WERI-Rb-1 (cell line): ENCODE data around the gene ZNF43.
"Not testable (repeated sequence)": the region's sequence is repeated elsewhere in the genome, so short reads cannot be mapped to it uniquely, and the experiment has no call there.

Experiments
- DNase-seq: peaks from one replicate; pipeline ENCODE4 v3.0.0-alpha.2; 2020
- H3K27ac ChIP-seq: fragments of 250-450 bp; sonication (Bioruptor Pico); 2 replicates; pipeline ENCODE4 v1.5.1; 2020; ENCODE audit warnings: mild to moderate bottlenecking, moderate library complexity
- H3K27me3 ChIP-seq: fragments of 250-450 bp; sonication (Bioruptor Pico); 2 replicates; pipeline ENCODE4 v1.5.1; 2021; ENCODE audit warnings: mild to moderate bottlenecking, low read depth, moderate library complexity; ENCODE audit not compliant: insufficient read depth, severe bottlenecking
- H3K36me3 ChIP-seq: fragments of 250-450 bp; sonication (Bioruptor Pico); 2 replicates; pipeline ENCODE4 v1.5.1; 2020; ENCODE audit warnings: mild to moderate bottlenecking, moderate library complexity
- H3K4me3 ChIP-seq: 2 replicates; pipeline ENCODE4 v1.5.1; 2011; ENCODE audit warnings: low read depth, mild to moderate bottlenecking, control low read depth, low read length
- H3K9me3 ChIP-seq: fragments of 250-450 bp; sonication (Bioruptor Pico); 2 replicates; pipeline ENCODE4 v1.5.1; 2021; ENCODE audit warnings: mild to moderate bottlenecking, moderate library complexity; ENCODE audit not compliant: severe bottlenecking
- TF ChIP-seq, protein P1 (sequence below): IDR thresholded peaks from 2 replicates; pipeline ENCODE4 v1.5.1; 2011; ENCODE audit warnings: low read depth, mild to moderate bottlenecking, control low read depth, inconsistent platforms, low read length

ZNF43 gene

GRCh38 chr19:21824679-21825078 lies 11.3 kb downstream of the ZNF43 start:
- no peak for DNase-seq
- peaks cover 61% of the 10 kb centered on the region for H3K36me3 ChIP-seq

DNA sequence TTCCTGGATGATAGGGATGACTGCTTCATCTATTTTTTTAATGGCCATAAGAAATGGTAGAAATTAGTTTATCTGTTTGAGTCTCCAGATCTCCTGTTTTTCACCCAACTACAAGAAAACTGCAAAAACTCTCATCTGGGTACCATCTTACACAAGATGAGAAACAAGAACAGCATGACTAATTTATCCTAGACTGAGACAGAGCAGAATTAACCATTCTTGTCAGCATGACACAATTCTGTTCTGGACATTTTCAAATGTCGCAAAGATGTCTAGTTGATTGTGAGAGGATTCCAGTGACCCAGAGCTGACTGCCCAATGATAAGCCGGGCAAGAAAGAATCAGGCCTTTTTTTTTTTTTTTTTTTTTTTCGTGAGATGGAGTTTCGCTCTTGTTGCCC lies 12.8 kb downstream of the ZNF43 start:
- no peak for DNase-seq

More at GRCh38 chr19:21824679-21825078, 11.3 kb downstream of the ZNF43 start:
- Histone ChIP-seq H3K27me3 (no peaks in the 10 kb centered on the region), H3K4me3 (no peak overlapping the region), H3K9me3 (no peaks in the 10 kb centered on the region), H3K27ac (no peak overlapping the region)
- TF ChIP-seq, protein P1, sequence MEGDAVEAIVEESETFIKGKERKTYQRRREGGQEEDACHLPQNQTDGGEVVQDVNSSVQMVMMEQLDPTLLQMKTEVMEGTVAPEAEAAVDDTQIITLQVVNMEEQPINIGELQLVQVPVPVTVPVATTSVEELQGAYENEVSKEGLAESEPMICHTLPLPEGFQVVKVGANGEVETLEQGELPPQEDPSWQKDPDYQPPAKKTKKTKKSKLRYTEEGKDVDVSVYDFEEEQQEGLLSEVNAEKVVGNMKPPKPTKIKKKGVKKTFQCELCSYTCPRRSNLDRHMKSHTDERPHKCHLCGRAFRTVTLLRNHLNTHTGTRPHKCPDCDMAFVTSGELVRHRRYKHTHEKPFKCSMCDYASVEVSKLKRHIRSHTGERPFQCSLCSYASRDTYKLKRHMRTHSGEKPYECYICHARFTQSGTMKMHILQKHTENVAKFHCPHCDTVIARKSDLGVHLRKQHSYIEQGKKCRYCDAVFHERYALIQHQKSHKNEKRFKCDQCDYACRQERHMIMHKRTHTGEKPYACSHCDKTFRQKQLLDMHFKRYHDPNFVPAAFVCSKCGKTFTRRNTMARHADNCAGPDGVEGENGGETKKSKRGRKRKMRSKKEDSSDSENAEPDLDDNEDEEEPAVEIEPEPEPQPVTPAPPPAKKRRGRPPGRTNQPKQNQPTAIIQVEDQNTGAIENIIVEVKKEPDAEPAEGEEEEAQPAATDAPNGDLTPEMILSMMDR = no peak

GRCh38 chr19:21812448-21812847 lies 23.5 kb downstream of the ZNF43 start:
- no peak overlapping the region for H3K4me3 ChIP-seq
- no peak for DNase-seq
- TF ChIP-seq, protein P1 = no peak
- H3K36me3 ChIP-seq = peaks cover 87% of the 10 kb centered on the region
- peaks cover 37% of the 10 kb centered on the region for H3K9me3 ChIP-seq
- no peak overlapping the region for H3K27ac ChIP-seq
- no peaks in the 10 kb centered on the region for H3K27me3 ChIP-seq

More for the DNA sequence above, 12.8 kb downstream of the ZNF43 start:
- TF ChIP-seq, protein P1 = no peak
- H3K36me3 ChIP-seq = peaks cover 65% of the 10 kb centered on the region
- H3K27me3 ChIP-seq = no peaks in the 10 kb centered on the region
- H3K27ac ChIP-seq = no peak overlapping the region
- H3K4me3 ChIP-seq = no peak overlapping the region
- no peaks in the 10 kb centered on the region for H3K9me3 ChIP-seq

DNA sequence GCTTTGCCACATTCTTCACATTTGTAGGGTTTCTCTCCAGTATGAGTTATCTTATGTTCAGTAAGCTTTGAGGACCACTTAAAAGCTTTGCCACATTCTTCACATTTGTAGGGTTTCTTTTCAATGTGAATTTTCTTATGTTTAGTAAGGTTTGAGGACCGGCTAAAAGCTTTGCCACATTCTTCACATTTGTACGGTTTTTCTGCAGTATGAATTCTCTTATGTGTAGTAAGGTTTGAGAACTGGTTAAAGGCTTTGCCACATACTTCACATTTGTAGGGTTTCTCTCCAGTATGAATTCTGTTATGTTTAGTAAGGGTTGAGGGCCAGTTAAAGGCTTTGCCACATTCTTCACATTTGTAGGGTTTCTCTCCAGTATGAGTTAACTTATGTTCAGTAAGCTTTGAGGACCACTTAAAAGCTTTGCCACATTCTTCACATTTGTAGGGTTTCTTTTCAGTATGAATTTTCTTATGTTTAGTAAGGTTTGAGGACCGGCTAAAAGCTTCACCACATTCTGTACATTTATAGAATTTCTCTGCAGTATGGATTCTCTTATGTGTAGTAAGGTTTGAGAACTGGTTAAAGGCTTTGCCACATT lies 27.5 kb downstream of the ZNF43 start:
- DNase-seq, H3K27ac ChIP-seq, H3K27me3 ChIP-seq, H3K4me3 ChIP-seq: not testable (repeated sequence)
- peaks cover 45% of the 10 kb centered on the region for H3K9me3 ChIP-seq
- H3K36me3 ChIP-seq = peaks cover 57% of the 10 kb centered on the region

DNA sequence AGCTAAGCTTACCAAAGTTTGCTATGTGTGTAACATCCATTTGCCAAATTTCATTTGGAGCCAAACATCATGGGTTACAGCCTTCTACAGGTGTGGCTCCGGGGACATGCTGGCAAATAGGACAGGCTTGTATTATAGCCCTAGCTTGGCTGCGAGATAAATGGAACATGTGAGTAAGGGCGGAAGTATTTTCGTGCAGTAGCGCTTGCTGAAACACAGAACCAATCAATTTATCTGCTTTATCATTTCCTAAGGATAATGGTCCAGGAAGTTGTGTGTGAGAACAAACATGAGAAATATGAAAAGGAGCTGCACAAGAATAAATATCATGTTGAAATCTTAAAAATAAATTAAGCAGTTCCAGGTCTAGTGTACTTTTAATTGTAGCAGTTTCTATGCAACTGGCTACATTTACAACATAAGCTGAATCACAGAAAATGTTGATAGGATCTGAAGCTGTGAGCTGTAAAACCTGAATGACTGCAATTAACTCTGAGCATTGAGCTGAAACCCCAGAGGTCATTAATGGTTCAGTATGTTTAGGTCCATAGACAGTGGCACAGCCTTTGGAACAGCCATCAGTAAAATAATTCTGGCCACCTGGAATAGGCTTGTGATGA lies 46.4 kb downstream of the ZNF43 start:
- Histone ChIP-seq H3K4me3 (no peak overlapping the region), H3K27ac (no peak overlapping the region), H3K27me3 (peaks cover 4% of the 10 kb centered on the region), H3K9me3 (no peaks in the 10 kb centered on the region), H3K36me3 (no peaks in the 10 kb centered on the region)
- DNase-seq = no peak
- TF ChIP-seq, protein P1 = no peak

GRCh38 chr19:21786936-21787335 lies 49.0 kb downstream of the ZNF43 start:
- H3K27ac ChIP-seq = no peak overlapping the region
- H3K27me3 ChIP-seq = peaks cover 4% of the 10 kb centered on the region
- TF ChIP-seq, protein P1 = no peak
- no peak overlapping the region for H3K4me3 ChIP-seq
- H3K36me3 ChIP-seq = no peaks in the 10 kb centered on the region
- no peaks in the 10 kb centered on the region for H3K9me3 ChIP-seq
- no peak for DNase-seq

DNA sequence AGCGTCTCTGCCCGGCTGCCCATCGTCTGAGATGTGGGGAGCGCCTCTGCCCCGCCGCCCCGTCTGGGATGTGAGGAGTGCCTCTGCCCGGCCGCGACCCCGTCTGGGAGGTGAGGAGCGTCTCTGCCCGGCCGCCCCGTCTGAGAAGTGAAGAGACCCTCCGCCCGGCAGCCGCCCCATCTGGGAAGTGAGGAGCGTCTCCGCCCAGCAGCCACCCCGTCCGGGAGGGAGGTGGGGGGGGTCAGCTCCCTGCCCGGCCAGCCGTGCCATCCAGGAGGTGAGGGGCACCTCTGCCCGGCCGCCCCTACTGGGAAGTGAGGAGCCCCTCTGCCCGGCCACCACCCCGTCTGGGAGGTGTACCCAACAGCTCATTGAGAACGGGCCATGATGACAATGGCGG lies 60.2 kb downstream of the ZNF43 start:
- not testable (repeated sequence) for H3K36me3 ChIP-seq, H3K27me3 ChIP-seq, H3K9me3 ChIP-seq, H3K27ac ChIP-seq, H3K4me3 ChIP-seq, DNase-seq
